CD4-positive, alpha-beta T cell (primary cell): ENCODE data around the gene SORCS2. TPM values are rescaled to one million over a fixed set of nuclear protein-coding genes. Genes with fewer than 3 reads are reported as not detected.

ENCODE experiments used
- ATAC-seq: fragments of 200-7000 bp; cut with Tn5 transposase; one replicate; pipeline ENCODE4 v1.10.0; 2022; ENCODE audit warnings: mild to moderate bottlenecking; ENCODE audit not compliant: poor library complexity
- CTCF ChIA-PET: fragments of 350-600 bp; sonication (Branson Sonifier 250); formaldehyde crosslinking; loops from one replicate; lab custom pipeline; 2021; ENCODE audit warnings: antibody characterized with exemption, inconsistent platforms; lab: Charles Lee
- POLR2A ChIA-PET: fragments of 350-600 bp; sonication (Branson Sonifier 250); formaldehyde crosslinking; loops from one replicate; lab custom pipeline; 2021; ENCODE audit warnings: antibody characterized with exemption, inconsistent platforms; lab: Charles Lee
- DNase-seq, 14 experiments: peaks; one replicate each; pipeline ENCODE4 v3.0.0-alpha.2; 2013 to 2020; ENCODE audit warnings: mixed read lengths in 2 of 14
- H3K27ac ChIP-seq, 2 donors: one replicate each; pipeline versions ENCODE4 v1.5.1 to v1.7.0; 2013; ENCODE audit warnings: low read length in 2 of 2, low read depth in 1 of 2, mild to moderate bottlenecking in 1 of 2
- H3K27me3 ChIP-seq, 2 experiments: 1 replicate in 1 of 2; 2 replicates in 1 of 2; pipeline versions ENCODE4 v1.6.1 to v1.7.0; 2013; ENCODE audit warnings: low read length in 2 of 2, control low read depth in 1 of 2, mild to moderate bottlenecking in 1 of 2, moderate library complexity in 1 of 2; ENCODE audit not compliant: insufficient read depth in 2 of 2, control insufficient read depth in 1 of 2
- H3K36me3 ChIP-seq: one replicate; pipeline ENCODE4 v1.6.1; 2013; ENCODE audit warnings: low read length, control low read depth; ENCODE audit not compliant: insufficient read depth
- H3K4me1 ChIP-seq: one replicate; pipeline ENCODE4 v1.6.1; 2013; ENCODE audit warnings: low read length, control low read depth; ENCODE audit not compliant: insufficient read depth
- H3K4me3 ChIP-seq: one replicate; pipeline ENCODE4 v1.5.1; 2013; ENCODE audit warnings: mild to moderate bottlenecking, low read length, moderate library complexity
- H3K9me3 ChIP-seq, 2 experiments: 1 replicate in 1 of 2; 2 replicates in 1 of 2; pipeline versions ENCODE4 v1.6.1 to v1.7.0; 2013; ENCODE audit warnings: low read length in 2 of 2, mild to moderate bottlenecking in 2 of 2, control low read depth in 1 of 2, moderate library complexity in 1 of 2; ENCODE audit not compliant: control insufficient read depth in 1 of 2, insufficient read depth in 1 of 2
- H3K27ac Mint-ChIP-seq: one replicate; pipeline ENCODE4 v1.8.0; 2020; ENCODE audit warnings: mixed read lengths
- H3K27me3 Mint-ChIP-seq: one replicate; pipeline ENCODE4 v1.8.0; 2021; ENCODE audit warnings: mixed read lengths
- H3K36me3 Mint-ChIP-seq: one replicate; pipeline ENCODE4 v1.8.0; 2021; ENCODE audit warnings: low read depth, mixed read lengths
- H3K4me1 Mint-ChIP-seq: one replicate; pipeline ENCODE4 v1.8.0; 2021; ENCODE audit warnings: low read depth, mixed read lengths
- H3K4me3 Mint-ChIP-seq: one replicate; pipeline ENCODE4 v1.8.0; 2020; ENCODE audit warnings: mild to moderate bottlenecking, mixed read lengths
- H3K9me3 Mint-ChIP-seq: one replicate; pipeline ENCODE4 v1.8.0; 2020; ENCODE audit warnings: mixed read lengths
- CTCF ChIP-seq: fragments of 200-600 bp; IDR thresholded peaks from one replicate; pipeline ENCODE4 v1.8.0; 2022; ENCODE audit warnings: antibody characterized with exemption, mild to moderate bottlenecking
- intact Hi-C, 2 experiments: fragments of 100-400 bp; cut with DNase I in 1 of 2; cut with micrococcal nuclease in 1 of 2; formaldehyde crosslinking; loops; one replicate each; pipeline versions ENCODE4 v1.15.1 to v1.9.0; 2023 to 2025; cut with DNase I, micrococcal nuclease
- total RNA-seq, 174 experiments: library from RNA in 2 of 174; stranded (reverse) in 2 of 174; gene quantifications; one replicate each; pipeline ENCODE4 v1.2.3 and lab custom pipeline; 2021 to 2026

The SORCS2 gene
- total RNA-seq, 2 experiments from 2014 or later, result not detected

GRCh38 chr4:7224878-7225533, 32.7 kb downstream of the SORCS2 start:
- intact Hi-C loops, result no loop called here

GRCh38 chr4:7226439-7226838, 34.1 kb downstream of the SORCS2 start:
- Histone ChIP-seq H3K27ac (no peak overlapping the region), H3K27me3 (no peaks in the 10 kb centered on the region), H3K36me3 (no peaks in the 10 kb centered on the region), H3K9me3 (peaks cover 0 to 12% of the 10 kb centered on the region in 2 experiments), H3K4me3 (no peak overlapping the region), H3K4me1 (no peaks in the 10 kb centered on the region)
- Mint-ChIP-seq H3K9me3 (no peaks in the 10 kb centered on the region), H3K4me3 (no peak overlapping the region), H3K36me3 (no peaks in the 10 kb centered on the region), H3K27ac (no peak overlapping the region), H3K27me3 (no peaks in the 10 kb centered on the region), H3K4me1 (no peaks in the 10 kb centered on the region)
- ChIA-PET CTCF (no interaction called here), POLR2A (no interaction called here)
- TF ChIP-seq CTCF, result no peak
- intact Hi-C loops, result no loop called here
- no peak for DNase-seq
- ATAC-seq, result no peak

More at GRCh38 chr4:7224878-7225533, 32.7 kb downstream of the SORCS2 start:
- H3K4me1 ChIP-seq, result no peaks in the 10 kb centered on the region
- no peak overlapping the region for H3K4me3 ChIP-seq
- H3K27ac Mint-ChIP-seq, result no peak overlapping the region
- no peaks in the 10 kb centered on the region for H3K36me3 Mint-ChIP-seq
- ATAC-seq, result no peak
- no peak overlapping the region for H3K4me3 Mint-ChIP-seq
- CTCF ChIA-PET, result no interaction called here
- peaks cover 0 to 11% of the 10 kb centered on the region in 2 experiments for H3K9me3 ChIP-seq
- no peak for TF ChIP-seq CTCF
- no peaks in the 10 kb centered on the region for H3K4me1 Mint-ChIP-seq
- H3K27me3 ChIP-seq, result no peaks in the 10 kb centered on the region
- H3K27me3 Mint-ChIP-seq, result no peaks in the 10 kb centered on the region
- H3K9me3 Mint-ChIP-seq, result no peaks in the 10 kb centered on the region
- H3K36me3 ChIP-seq, result no peaks in the 10 kb centered on the region
- no peak overlapping the region for H3K27ac ChIP-seq
- POLR2A ChIA-PET, result no interaction called here
- no peak for DNase-seq

- peaks cover 0 to 17% of the 10 kb centered on the region in 2 experiments for H3K9me3 ChIP-seq
- ChIA-PET POLR2A (no interaction called here), CTCF (no interaction called here)
- H3K36me3 Mint-ChIP-seq, result no peaks in the 10 kb centered on the region
- no peaks in the 10 kb centered on the region for H3K27me3 ChIP-seq
- no peaks in the 10 kb centered on the region for H3K9me3 Mint-ChIP-seq
- H3K27me3 Mint-ChIP-seq, result no peaks in the 10 kb centered on the region
- H3K4me1 ChIP-seq, result no peaks in the 10 kb centered on the region
- intact Hi-C loops, result no loop called here
- no peaks in the 10 kb centered on the region for H3K36me3 ChIP-seq
- DNase-seq, result no peak
- no peak overlapping the region for H3K27ac ChIP-seq
- H3K4me3 ChIP-seq, result no peak overlapping the region
- TF ChIP-seq CTCF, result no peak
- H3K27ac Mint-ChIP-seq, result no peak overlapping the region
- H3K4me1 Mint-ChIP-seq, result no peaks in the 10 kb centered on the region
- H3K4me3 Mint-ChIP-seq, result no peak overlapping the region
- ATAC-seq, result no peak
Observed at GRCh38 chr4:7227008-7227407, 34.7 kb downstream of the SORCS2 start.
